ENCODE data around the gene GGACT. TPM values are rescaled to one million over a fixed set of nuclear protein-coding genes. Genes with fewer than 3 reads are reported as not detected.
"Not testable (repeated sequence)": the region's sequence is repeated elsewhere in the genome, so short reads cannot be mapped to it uniquely, and the experiment has no call there.

GGACT gene
- total RNA-seq, 1 donor = 1.5 TPM

- Histone ChIP-seq H3K4me1 (ENCODE audit: insufficient read depth, low read length) (peaks cover 9% of the 10 kb centered on the region), H3K27me3 (ENCODE audit: insufficient read depth, low read length) (no peaks in the 10 kb centered on the region), H3K9me3 (ENCODE audit: low read depth, low read length) (no peaks in the 10 kb centered on the region)
Measured at GRCh38 chr13:100581030-100581429, 7.6 kb downstream of the GGACT start.

GRCh38 chr13:100580045-100580444 is 8.5 kb downstream of the GGACT start:
- Histone ChIP-seq H3K4me1 (ENCODE audit: insufficient read depth, low read length) (peaks cover 6% of the 10 kb centered on the region), H3K4me3 (ENCODE audit: low read length) (no peak overlapping the region), H3K27me3 (ENCODE audit: insufficient read depth, low read length) (no peaks in the 10 kb centered on the region), H3K9me3 (ENCODE audit: low read depth, low read length) (no peaks in the 10 kb centered on the region)

More at GRCh38 chr13:100581030-100581429, 7.6 kb downstream of the GGACT start:
- H3K4me3 ChIP-seq (ENCODE audit: low read length) = no peak overlapping the region

GRCh38 chr13:100577239-100577638 is 11.3 kb downstream of the GGACT start:
- not testable (repeated sequence) for H3K27me3 ChIP-seq (ENCODE audit: insufficient read depth, low read length); H3K4me3 ChIP-seq (ENCODE audit: low read length); H3K4me1 ChIP-seq (ENCODE audit: insufficient read depth, low read length); H3K9me3 ChIP-seq (ENCODE audit: low read depth, low read length)

GRCh38 chr13:100573121-100573520 is 15.5 kb downstream of the GGACT start:
- no peaks in the 10 kb centered on the region for H3K27me3 ChIP-seq (ENCODE audit: insufficient read depth, low read length)
- H3K4me1 ChIP-seq (ENCODE audit: insufficient read depth, low read length) = no peaks in the 10 kb centered on the region
- H3K4me3 ChIP-seq (ENCODE audit: low read length) = no peak overlapping the region
- no peaks in the 10 kb centered on the region for H3K9me3 ChIP-seq (ENCODE audit: low read depth, low read length)

GRCh38 chr13:100566543-100566942 is 22.0 kb downstream of the GGACT start:
- Histone ChIP-seq H3K4me3 (ENCODE audit: low read length) (no peak overlapping the region), H3K9me3 (ENCODE audit: low read depth, low read length) (no peaks in the 10 kb centered on the region), H3K4me1 (ENCODE audit: insufficient read depth, low read length) (no peaks in the 10 kb centered on the region), H3K27me3 (ENCODE audit: insufficient read depth, low read length) (no peaks in the 10 kb centered on the region)

- Histone ChIP-seq H3K4me3 (ENCODE audit: low read length) (no peak overlapping the region), H3K27me3 (ENCODE audit: insufficient read depth, low read length) (no peaks in the 10 kb centered on the region), H3K9me3 (ENCODE audit: low read depth, low read length) (no peaks in the 10 kb centered on the region), H3K4me1 (ENCODE audit: insufficient read depth, low read length) (no peaks in the 10 kb centered on the region)
Measured at GRCh38 chr13:100565286-100565685, 23.3 kb downstream of the GGACT start.

GRCh38 chr13:100564444-100565223 is 24.0 kb downstream of the GGACT start:
- H3K9me3 ChIP-seq (ENCODE audit: low read depth, low read length) = no peaks in the 10 kb centered on the region
- H3K27me3 ChIP-seq (ENCODE audit: insufficient read depth, low read length) = no peaks in the 10 kb centered on the region
- no peaks in the 10 kb centered on the region for H3K4me1 ChIP-seq (ENCODE audit: insufficient read depth, low read length)
- H3K4me3 ChIP-seq (ENCODE audit: low read length) = no peak overlapping the region

GRCh38 chr13:100563779-100564178 is 24.8 kb downstream of the GGACT start:
- no peak overlapping the region for H3K4me3 ChIP-seq (ENCODE audit: low read length)
- no peaks in the 10 kb centered on the region for H3K27me3 ChIP-seq (ENCODE audit: insufficient read depth, low read length)
- no peaks in the 10 kb centered on the region for H3K4me1 ChIP-seq (ENCODE audit: insufficient read depth, low read length)
- no peaks in the 10 kb centered on the region for H3K9me3 ChIP-seq (ENCODE audit: low read depth, low read length)

- Histone ChIP-seq H3K9me3 (ENCODE audit: low read depth, low read length) (no peaks in the 10 kb centered on the region), H3K27me3 (ENCODE audit: insufficient read depth, low read length) (no peaks in the 10 kb centered on the region), H3K4me1 (ENCODE audit: insufficient read depth, low read length) (no peaks in the 10 kb centered on the region), H3K4me3 (ENCODE audit: low read length) (no peak overlapping the region)
Measured at GRCh38 chr13:100561599-100562204, 26.9 kb downstream of the GGACT start.

- Histone ChIP-seq H3K4me1 (ENCODE audit: insufficient read depth, low read length) (no peaks in the 10 kb centered on the region), H3K9me3 (ENCODE audit: low read depth, low read length) (no peaks in the 10 kb centered on the region), H3K27me3 (ENCODE audit: insufficient read depth, low read length) (no peaks in the 10 kb centered on the region), H3K4me3 (ENCODE audit: low read length) (no peak overlapping the region)
Measured at GRCh38 chr13:100561158-100561499, 27.5 kb downstream of the GGACT start.

- Histone ChIP-seq H3K27me3 (ENCODE audit: insufficient read depth, low read length) (no peaks in the 10 kb centered on the region), H3K4me3 (ENCODE audit: low read length) (no peak overlapping the region), H3K9me3 (ENCODE audit: low read depth, low read length) (no peaks in the 10 kb centered on the region), H3K4me1 (ENCODE audit: insufficient read depth, low read length) (no peaks in the 10 kb centered on the region)
Measured at GRCh38 chr13:100560498-100561157, 28.0 kb downstream of the GGACT start.

- Histone ChIP-seq H3K27me3 (ENCODE audit: insufficient read depth, low read length) (no peaks in the 10 kb centered on the region), H3K4me3 (ENCODE audit: low read length) (no peak overlapping the region), H3K4me1 (ENCODE audit: insufficient read depth, low read length) (no peaks in the 10 kb centered on the region), H3K9me3 (ENCODE audit: low read depth, low read length) (no peaks in the 10 kb centered on the region)
Measured at GRCh38 chr13:100559886-100560285, 28.7 kb downstream of the GGACT start.

GRCh38 chr13:100552755-100553154 is 35.8 kb downstream of the GGACT start:
- H3K9me3 ChIP-seq (ENCODE audit: low read depth, low read length) = no peaks in the 10 kb centered on the region

GRCh38 chr13:100549316-100549715 is 39.3 kb downstream of the GGACT start:
- Histone ChIP-seq H3K27me3 (ENCODE audit: insufficient read depth, low read length) (no peaks in the 10 kb centered on the region), H3K9me3 (ENCODE audit: low read depth, low read length) (no peaks in the 10 kb centered on the region), H3K4me1 (ENCODE audit: insufficient read depth, low read length) (no peaks in the 10 kb centered on the region), H3K4me3 (ENCODE audit: low read length) (no peak overlapping the region)

More at GRCh38 chr13:100552755-100553154, 35.8 kb downstream of the GGACT start:
- Histone ChIP-seq H3K27me3 (ENCODE audit: insufficient read depth, low read length) (no peaks in the 10 kb centered on the region), H3K4me1 (ENCODE audit: insufficient read depth, low read length) (no peaks in the 10 kb centered on the region), H3K4me3 (ENCODE audit: low read length) (no peak overlapping the region)

- no peaks in the 10 kb centered on the region for H3K9me3 ChIP-seq (ENCODE audit: low read depth, low read length)
- H3K4me3 ChIP-seq (ENCODE audit: low read length) = no peak overlapping the region
- no peaks in the 10 kb centered on the region for H3K4me1 ChIP-seq (ENCODE audit: insufficient read depth, low read length)
- no peaks in the 10 kb centered on the region for H3K27me3 ChIP-seq (ENCODE audit: insufficient read depth, low read length)
Measured at GRCh38 chr13:100547791-100548201, 40.8 kb downstream of the GGACT start.
